Transverse colon (tissue), 3 donors: Measurements from ENCODE around the gene PDE4D.

ENCODE experiments used
- POLR2A ChIP-seq: fragments of 450-650 bp; IDR thresholded peaks from one replicate; pipeline ENCODE4 v1.6.1; 2016; ENCODE audit warnings: antibody characterized with exemption, mild to moderate bottlenecking, moderate library complexity
- TF ChIP-seq, protein P1 (sequence below), 5 experiments: fragments of 200-600 bp in 3 of 5; fragments of 450-650 bp in 2 of 5; sonication (generic) in 3 of 5; IDR thresholded peaks; 1 replicate in 2 of 5; 2 replicates in 3 of 5; pipeline ENCODE4 v1.5.1; 2016 to 2017; ENCODE audit warnings: antibody characterized with exemption in 5 of 5, inconsistent platforms in 3 of 5, mild to moderate bottlenecking in 2 of 5, moderate library complexity in 1 of 5

DNA sequence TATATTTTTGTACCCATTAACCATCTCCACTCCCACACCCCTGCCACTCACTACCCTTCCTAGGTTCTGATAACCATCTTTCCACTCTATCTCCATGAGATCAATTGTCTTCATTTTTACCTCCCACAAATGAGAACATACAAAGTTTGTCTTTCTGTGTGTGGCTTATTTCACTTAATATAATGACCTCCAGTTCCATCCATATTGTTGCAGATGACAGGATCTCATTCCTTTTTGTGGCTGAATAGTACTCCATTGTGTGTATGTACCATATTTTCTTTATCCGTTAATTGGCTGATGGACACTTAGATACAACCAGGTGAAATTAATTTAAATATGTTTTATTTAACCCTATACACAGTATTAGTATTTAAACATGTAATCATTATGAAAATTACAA lies 552.9 kb downstream of the PDE4D start:
- TF ChIP-seq, protein P1, sequence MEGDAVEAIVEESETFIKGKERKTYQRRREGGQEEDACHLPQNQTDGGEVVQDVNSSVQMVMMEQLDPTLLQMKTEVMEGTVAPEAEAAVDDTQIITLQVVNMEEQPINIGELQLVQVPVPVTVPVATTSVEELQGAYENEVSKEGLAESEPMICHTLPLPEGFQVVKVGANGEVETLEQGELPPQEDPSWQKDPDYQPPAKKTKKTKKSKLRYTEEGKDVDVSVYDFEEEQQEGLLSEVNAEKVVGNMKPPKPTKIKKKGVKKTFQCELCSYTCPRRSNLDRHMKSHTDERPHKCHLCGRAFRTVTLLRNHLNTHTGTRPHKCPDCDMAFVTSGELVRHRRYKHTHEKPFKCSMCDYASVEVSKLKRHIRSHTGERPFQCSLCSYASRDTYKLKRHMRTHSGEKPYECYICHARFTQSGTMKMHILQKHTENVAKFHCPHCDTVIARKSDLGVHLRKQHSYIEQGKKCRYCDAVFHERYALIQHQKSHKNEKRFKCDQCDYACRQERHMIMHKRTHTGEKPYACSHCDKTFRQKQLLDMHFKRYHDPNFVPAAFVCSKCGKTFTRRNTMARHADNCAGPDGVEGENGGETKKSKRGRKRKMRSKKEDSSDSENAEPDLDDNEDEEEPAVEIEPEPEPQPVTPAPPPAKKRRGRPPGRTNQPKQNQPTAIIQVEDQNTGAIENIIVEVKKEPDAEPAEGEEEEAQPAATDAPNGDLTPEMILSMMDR (IDR thresholded peaks at IDR 0.05) = no peak
- TF ChIP-seq POLR2A = no peak
